CD4-positive, CD25-positive, alpha-beta regulatory T cell (primary cell): ENCODE data around the gene EPHB1. TPM values are rescaled to one million over a fixed set of nuclear protein-coding genes. Genes with fewer than 3 reads are reported as not detected.
"Not testable (repeated sequence)": the region's sequence is repeated elsewhere in the genome, so short reads cannot be mapped to it uniquely, and the experiment has no call there.

ENCODE experiments used
- ATAC-seq, 2 donors: fragments of 150-1000 bp; cut with Tn5 transposase; one replicate each; pipeline ENCODE4 v1.10.0; 2021; ENCODE audit warnings: low read depth in 2 of 2, moderate number of reproducible peaks in 2 of 2, moderate library complexity in 1 of 2
- DNase-seq, 3 donors: peaks; one replicate each; pipeline versions ENCODE4 v3.0.0 to v3.0.0-alpha.2; 2012 to 2022; ENCODE audit warnings: mixed read lengths in 1 of 3
- H3K27ac ChIP-seq: one replicate; pipeline ENCODE4 v1.7.0; 2013; ENCODE audit warnings: mild to moderate bottlenecking, low read length; ENCODE audit not compliant: insufficient read depth, poor library complexity, severe bottlenecking
- H3K27me3 ChIP-seq: one replicate; pipeline ENCODE4 v1.7.0; 2013; ENCODE audit warnings: low read length; ENCODE audit not compliant: control insufficient read depth, insufficient read depth
- H3K36me3 ChIP-seq: one replicate; pipeline ENCODE4 v1.7.0; 2013; ENCODE audit warnings: mild to moderate bottlenecking, low read length, moderate library complexity; ENCODE audit not compliant: control insufficient read depth, insufficient read depth
- H3K4me1 ChIP-seq: 2 replicates; pipeline ENCODE4 v1.7.0; 2013; ENCODE audit warnings: mild to moderate bottlenecking, low read length; ENCODE audit not compliant: insufficient read depth, control insufficient read depth, poor library complexity, severe bottlenecking
- H3K4me3 ChIP-seq: one replicate; pipeline ENCODE4 v1.7.0; 2013; ENCODE audit warnings: low read depth, mild to moderate bottlenecking, low read length, moderate library complexity
- H3K9me3 ChIP-seq, 2 experiments: 1 replicate in 1 of 2; 2 replicates in 1 of 2; pipeline ENCODE4 v1.7.0; 2013; ENCODE audit warnings: low read length in 2 of 2, mild to moderate bottlenecking in 1 of 2, moderate library complexity in 1 of 2; ENCODE audit not compliant: control insufficient read depth in 2 of 2
- H3K27ac Mint-ChIP-seq, 3 donors: one replicate each; pipeline ENCODE4 v1.8.0; 2020 to 2022; ENCODE audit warnings: mild to moderate bottlenecking in 3 of 3, mixed read lengths in 3 of 3, moderate library complexity in 2 of 3
- H3K27me3 Mint-ChIP-seq: one replicate; pipeline ENCODE4 v1.8.0; 2022; ENCODE audit warnings: mild to moderate bottlenecking, mixed read lengths
- H3K36me3 Mint-ChIP-seq: one replicate; pipeline ENCODE4 v1.8.0; 2020; ENCODE audit warnings: mixed read lengths
- H3K4me1 Mint-ChIP-seq, 4 donors: one replicate each; pipeline ENCODE4 v1.8.0; 2020 to 2022; ENCODE audit warnings: mixed read lengths in 4 of 4, mild to moderate bottlenecking in 1 of 4
- H3K4me3 Mint-ChIP-seq, 4 donors: one replicate each; pipeline ENCODE4 v1.8.0; 2020 to 2022; ENCODE audit warnings: mild to moderate bottlenecking in 4 of 4, mixed read lengths in 4 of 4, moderate library complexity in 3 of 4
- H3K9me3 Mint-ChIP-seq, 7 donors: one replicate each; pipeline ENCODE4 v1.8.0; 2020 to 2022; ENCODE audit warnings: mixed read lengths in 7 of 7, mild to moderate bottlenecking in 3 of 7, moderate library complexity in 2 of 7
- polyA plus RNA-seq, 4 donors: library from polyadenylated mRNA; unstranded; fragments of 300-500 nt; fragmentation: Illumina TruSeq; gene quantifications; one replicate each; pipeline ENCODE4 v1.2.3, GENCODE V29; 2021
- total RNA-seq: library from RNA; stranded (reverse); gene quantifications from one replicate; pipeline ENCODE4 v1.2.3, GENCODE V29; 2022

EPHB1 gene
- total and polyA plus RNA-seq, 5 donors from 2014 or later = 0.32 to 2.1 (median 0.84) TPM

GRCh38 chr3:135014566-135014965, 219.5 kb downstream of the EPHB1 start:
- peaks cover 0 to 3% (median 0%) of the 10 kb centered on the region in 4 donors for H3K4me1 Mint-ChIP-seq
- Histone ChIP-seq H3K4me3 (no peak overlapping the region), H3K27ac (no peak overlapping the region), H3K27me3 (no peaks in the 10 kb centered on the region), H3K9me3 (no peaks in the 10 kb centered on the region), H3K4me1 (no peaks in the 10 kb centered on the region), H3K36me3 (no peaks in the 10 kb centered on the region)
- no peaks in the 10 kb centered on the region for H3K36me3 Mint-ChIP-seq
- ATAC-seq = no peak
- no peak overlapping the region for H3K27ac Mint-ChIP-seq
- H3K27me3 Mint-ChIP-seq = no peaks in the 10 kb centered on the region
- H3K9me3 Mint-ChIP-seq = peaks cover 0 to 1% (median 0%) of the 10 kb centered on the region in 7 donors
- no peak for DNase-seq
- no peak overlapping the region for H3K4me3 Mint-ChIP-seq

GRCh38 chr3:135017003-135017893, 222.2 kb downstream of the EPHB1 start:
- H3K36me3 ChIP-seq = no peaks in the 10 kb centered on the region
- H3K27ac Mint-ChIP-seq = no peak overlapping the region
- no peaks in the 10 kb centered on the region for H3K27me3 Mint-ChIP-seq

GRCh38 chr3:135018149-135018923, 223.3 kb downstream of the EPHB1 start:
- ATAC-seq (no peak), DNase-seq (no peak)
- Histone ChIP-seq H3K4me3 (no peak overlapping the region), H3K27ac (no peak overlapping the region), H3K27me3 (no peaks in the 10 kb centered on the region), H3K4me1 (no peaks in the 10 kb centered on the region), H3K9me3 (no peaks in the 10 kb centered on the region), H3K36me3 (no peaks in the 10 kb centered on the region)
- Mint-ChIP-seq H3K4me3 (no peak overlapping the region), H3K27me3 (no peaks in the 10 kb centered on the region), H3K27ac (no peak overlapping the region), H3K4me1 (peaks cover 0 to 3% (median 0%) of the 10 kb centered on the region in 4 donors), H3K36me3 (no peaks in the 10 kb centered on the region), H3K9me3 (peaks cover 0 to 1% (median 0%) of the 10 kb centered on the region in 7 donors)

More at GRCh38 chr3:135017003-135017893, 222.2 kb downstream of the EPHB1 start:
- H3K4me3 ChIP-seq = no peak overlapping the region
- ATAC-seq (no peak), DNase-seq (no peak)
- H3K4me3 Mint-ChIP-seq = no peak overlapping the region
- peaks cover 0 to 3% (median 0%) of the 10 kb centered on the region in 4 donors for H3K4me1 Mint-ChIP-seq
- no peaks in the 10 kb centered on the region for H3K27me3 ChIP-seq
- no peaks in the 10 kb centered on the region for H3K4me1 ChIP-seq
- no peaks in the 10 kb centered on the region for H3K36me3 Mint-ChIP-seq
- H3K27ac ChIP-seq = no peak overlapping the region
- peaks cover 0 to 1% (median 0%) of the 10 kb centered on the region in 7 donors for H3K9me3 Mint-ChIP-seq
- H3K9me3 ChIP-seq = no peaks in the 10 kb centered on the region

GRCh38 chr3:135020181-135020580, 225.1 kb downstream of the EPHB1 start:
- Mint-ChIP-seq H3K27me3 (no peaks in the 10 kb centered on the region), H3K36me3 (no peaks in the 10 kb centered on the region), H3K27ac (no peak overlapping the region), H3K4me1 (peaks cover 0 to 3% (median 0%) of the 10 kb centered on the region in 4 donors), H3K4me3 (no peak overlapping the region), H3K9me3 (peaks cover 0 to 1% (median 0%) of the 10 kb centered on the region in 7 donors)
- no peaks in the 10 kb centered on the region for H3K27me3 ChIP-seq
- H3K36me3 ChIP-seq = no peaks in the 10 kb centered on the region
- DNase-seq (no peak), ATAC-seq (no peak)
- H3K4me1 ChIP-seq = no peaks in the 10 kb centered on the region
- H3K9me3 ChIP-seq = no peaks in the 10 kb centered on the region
- H3K27ac ChIP-seq = no peak overlapping the region
- no peak overlapping the region for H3K4me3 ChIP-seq

- ATAC-seq (no peak), DNase-seq (no peak)
- Histone ChIP-seq H3K27me3 (no peaks in the 10 kb centered on the region), H3K9me3 (no peaks in the 10 kb centered on the region), H3K27ac (no peak overlapping the region), H3K36me3 (no peaks in the 10 kb centered on the region), H3K4me1 (no peaks in the 10 kb centered on the region), H3K4me3 (no peak overlapping the region)
- Mint-ChIP-seq H3K9me3 (peaks cover 0 to 1% (median 0%) of the 10 kb centered on the region in 7 donors), H3K4me3 (no peak overlapping the region), H3K27me3 (no peaks in the 10 kb centered on the region), H3K4me1 (no peaks in the 10 kb centered on the region), H3K27ac (no peak overlapping the region), H3K36me3 (no peaks in the 10 kb centered on the region)
Measured at GRCh38 chr3:135023996-135024658, 229.1 kb downstream of the EPHB1 start.

- H3K27ac Mint-ChIP-seq, H3K36me3 Mint-ChIP-seq: not testable (repeated sequence)
Measured at GRCh38 chr3:135030768-135031615, 235.9 kb downstream of the EPHB1 start.

GRCh38 chr3:135033737-135034136, 238.7 kb downstream of the EPHB1 start:
- H3K27me3 Mint-ChIP-seq = no peaks in the 10 kb centered on the region
- H3K36me3 ChIP-seq = no peaks in the 10 kb centered on the region
- DNase-seq = no peak

More at GRCh38 chr3:135030768-135031615, 235.9 kb downstream of the EPHB1 start:
- DNase-seq, H3K4me1 ChIP-seq, H3K27me3 ChIP-seq, H3K36me3 ChIP-seq, H3K27ac ChIP-seq, ATAC-seq, H3K4me3 Mint-ChIP-seq, H3K9me3 ChIP-seq, H3K4me3 ChIP-seq, H3K4me1 Mint-ChIP-seq, H3K27me3 Mint-ChIP-seq, H3K9me3 Mint-ChIP-seq: not testable (repeated sequence)

More at GRCh38 chr3:135033737-135034136, 238.7 kb downstream of the EPHB1 start:
- no peak overlapping the region for H3K4me3 ChIP-seq
- no peaks in the 10 kb centered on the region for H3K4me1 ChIP-seq
- peaks cover 2% of the 10 kb centered on the region for H3K27me3 ChIP-seq
- no peaks in the 10 kb centered on the region for H3K36me3 Mint-ChIP-seq
- H3K9me3 Mint-ChIP-seq = peaks cover 0 to 2% (median 0%) of the 10 kb centered on the region in 7 donors
- no peak overlapping the region for H3K4me3 Mint-ChIP-seq
- H3K27ac ChIP-seq = no peak overlapping the region
- H3K4me1 Mint-ChIP-seq = peaks cover 0 to 3% (median 0%) of the 10 kb centered on the region in 4 donors
- H3K9me3 ChIP-seq = no peaks in the 10 kb centered on the region
- H3K27ac Mint-ChIP-seq = no peak overlapping the region
- no peak for ATAC-seq
